Measurements from ENCODE around the gene GPR65. TPM values are rescaled to one million over a fixed set of nuclear protein-coding genes. Genes with fewer than 3 reads are reported as not detected.

GPR65 gene
- total and polyA plus RNA-seq, 3 experiments from 2014 or later, result 15.2 to 40.4 (median 16.1) TPM

GRCh38 chr14:88040146-88040545, 35.2 kb downstream of the GPR65 start:
- H3K27ac ChIP-seq (ENCODE audit: low read depth, low read length), result no peak overlapping the region
- H3K4me1 ChIP-seq (ENCODE audit: insufficient read depth, low read length), result peaks cover 10% of the 10 kb centered on the region
- H3K27me3 ChIP-seq (ENCODE audit: insufficient read depth, low read length, poor library complexity, severe bottlenecking), result no peaks in the 10 kb centered on the region
- Mint-ChIP-seq H3K9me3 (no peaks in the 10 kb centered on the region), H3K4me1 (peaks cover 5 to 25% (median 24%) of the 10 kb centered on the region in 3 donors), H3K27me3 (no peaks in the 10 kb centered on the region), H3K27ac (no peak overlapping the region), H3K4me3 (no peak overlapping the region), H3K36me3 (peaks cover 0 to 10% (median 1%) of the 10 kb centered on the region in 3 donors)
- no peak overlapping the region for H3K4me3 ChIP-seq (ENCODE audit: low read length)
- POLR2A ChIA-PET, result no interaction called here
- no peaks in the 10 kb centered on the region for H3K9me3 ChIP-seq (ENCODE audit: low read length)
- DNase-seq, result no peak
- H3K36me3 ChIP-seq (ENCODE audit: insufficient read depth, low read length), result no peaks in the 10 kb centered on the region
- CTCF ChIA-PET, result interaction anchor here (1.4 kb wide), 1 partner anchor 12 kb away, joined by 3 read pairs; no protein-coding TSS in a partner anchor

- H3K4me1 Mint-ChIP-seq, result peaks cover 5 to 16% (median 10%) of the 10 kb centered on the region in 3 donors
- H3K27ac Mint-ChIP-seq, result peak overlapping the region in 2 of 8 donors; percentile 5 to 79
- H3K27ac ChIP-seq (ENCODE audit: low read depth, low read length), result no peak overlapping the region
- H3K27me3 Mint-ChIP-seq, result no peaks in the 10 kb centered on the region
- CTCF ChIA-PET, result no interaction called here
- H3K36me3 Mint-ChIP-seq, result peaks cover 0 to 13% (median 4%) of the 10 kb centered on the region in 3 donors
- no peak overlapping the region for H3K4me3 Mint-ChIP-seq
- POLR2A ChIA-PET, result no interaction called here
- no peak overlapping the region for H3K4me3 ChIP-seq (ENCODE audit: low read length)
- no peak for DNase-seq
- no peaks in the 10 kb centered on the region for H3K36me3 ChIP-seq (ENCODE audit: insufficient read depth, low read length)
- H3K9me3 ChIP-seq (ENCODE audit: low read length), result no peaks in the 10 kb centered on the region
- H3K9me3 Mint-ChIP-seq, result no peaks in the 10 kb centered on the region
- H3K4me1 ChIP-seq (ENCODE audit: insufficient read depth, low read length), result peaks cover 7% of the 10 kb centered on the region
- no peaks in the 10 kb centered on the region for H3K27me3 ChIP-seq (ENCODE audit: insufficient read depth, low read length, poor library complexity, severe bottlenecking)
These were observed 38.9 kb downstream of the GPR65 start for GRCh38 chr14:88043529-88044443.

- no peak overlapping the region for H3K4me3 ChIP-seq (ENCODE audit: low read length)
- H3K4me3 Mint-ChIP-seq, result no peak overlapping the region
- no peaks in the 10 kb centered on the region for H3K27me3 ChIP-seq (ENCODE audit: insufficient read depth, low read length, poor library complexity, severe bottlenecking)
- H3K4me1 ChIP-seq (ENCODE audit: insufficient read depth, low read length), result peaks cover under 1% of the 10 kb centered on the region
- no peaks in the 10 kb centered on the region for H3K36me3 ChIP-seq (ENCODE audit: insufficient read depth, low read length)
- peaks cover 0 to 14% (median 4%) of the 10 kb centered on the region in 3 donors for H3K36me3 Mint-ChIP-seq
- no peaks in the 10 kb centered on the region for H3K9me3 ChIP-seq (ENCODE audit: low read length)
- H3K27ac Mint-ChIP-seq, result peak overlapping the region in 2 of 8 donors; percentile 72 to 87
- no peak overlapping the region for H3K27ac ChIP-seq (ENCODE audit: low read depth, low read length)
- ChIA-PET CTCF (no interaction called here), POLR2A (no interaction called here)
- H3K9me3 Mint-ChIP-seq, result no peaks in the 10 kb centered on the region
- peaks cover 4 to 10% (median 5%) of the 10 kb centered on the region in 3 donors for H3K4me1 Mint-ChIP-seq
- no peak for DNase-seq
- no peaks in the 10 kb centered on the region for H3K27me3 Mint-ChIP-seq
These were observed 39.5 kb downstream of the GPR65 start for GRCh38 chr14:88044444-88044758.

- no peak overlapping the region for H3K4me3 ChIP-seq (ENCODE audit: low read length)
- ChIA-PET POLR2A (no interaction called here), CTCF (no interaction called here)
- H3K36me3 Mint-ChIP-seq, result peaks cover 0 to 14% (median 4%) of the 10 kb centered on the region in 3 donors
- no peaks in the 10 kb centered on the region for H3K36me3 ChIP-seq (ENCODE audit: insufficient read depth, low read length)
- peak overlapping the region in 7 of 8 donors; percentile 31 to 87 (median 80) for H3K27ac Mint-ChIP-seq
- H3K27ac ChIP-seq (ENCODE audit: low read depth, low read length), result no peak overlapping the region
- no peaks in the 10 kb centered on the region for H3K27me3 ChIP-seq (ENCODE audit: insufficient read depth, low read length, poor library complexity, severe bottlenecking)
- no peaks in the 10 kb centered on the region for H3K9me3 ChIP-seq (ENCODE audit: low read length)
- H3K4me1 ChIP-seq (ENCODE audit: insufficient read depth, low read length), result no peaks in the 10 kb centered on the region
- H3K4me1 Mint-ChIP-seq, result peaks cover 6 to 12% (median 8%) of the 10 kb centered on the region in 3 donors
- no peaks in the 10 kb centered on the region for H3K27me3 Mint-ChIP-seq
- peak overlapping the region in 1 of 7 donors; percentile 42 for H3K4me3 Mint-ChIP-seq
- H3K9me3 Mint-ChIP-seq, result no peaks in the 10 kb centered on the region
- DNase-seq, result peak in 1 of 5 donors; percentile 10
These were observed 40.0 kb downstream of the GPR65 start for GRCh38 chr14:88044776-88045446.

- H3K4me1 ChIP-seq (ENCODE audit: insufficient read depth, low read length), result no peaks in the 10 kb centered on the region
- Mint-ChIP-seq H3K27ac (peak overlapping the region in 6 of 8 donors; percentile 21 to 76 (median 36)), H3K27me3 (no peaks in the 10 kb centered on the region)
These were observed 40.8 kb downstream of the GPR65 start for GRCh38 chr14:88045705-88046104.

GRCh38 chr14:88048351-88048750, 43.4 kb downstream of the GPR65 start:
- POLR2A ChIA-PET, result no interaction called here
- Mint-ChIP-seq H3K4me1 (peaks cover 15 to 22% (median 19%) of the 10 kb centered on the region in 3 donors), H3K27me3 (no peaks in the 10 kb centered on the region), H3K36me3 (peaks cover 0 to 23% (median 6%) of the 10 kb centered on the region in 3 donors), H3K27ac (no peak overlapping the region), H3K4me3 (no peak overlapping the region), H3K9me3 (peaks cover 0 to 3% (median 0%) of the 10 kb centered on the region in 5 donors)
- Histone ChIP-seq H3K27me3 (ENCODE audit: insufficient read depth, low read length, poor library complexity, severe bottlenecking) (no peaks in the 10 kb centered on the region), H3K9me3 (ENCODE audit: low read length) (no peaks in the 10 kb centered on the region), H3K27ac (ENCODE audit: low read depth, low read length) (no peak overlapping the region), H3K4me1 (ENCODE audit: insufficient read depth, low read length) (no peaks in the 10 kb centered on the region), H3K4me3 (ENCODE audit: low read length) (no peak overlapping the region), H3K36me3 (ENCODE audit: insufficient read depth, low read length) (no peaks in the 10 kb centered on the region)
- DNase-seq, result no peak
- CTCF ChIA-PET, result interaction anchor here (1.1 kb wide), 1 partner anchor 11 kb away, joined by 4 read pairs; no protein-coding TSS in a partner anchor

More at GRCh38 chr14:88045705-88046104, 40.8 kb downstream of the GPR65 start:
- Histone ChIP-seq H3K9me3 (ENCODE audit: low read length) (no peaks in the 10 kb centered on the region), H3K27ac (ENCODE audit: low read depth, low read length) (no peak overlapping the region), H3K36me3 (ENCODE audit: insufficient read depth, low read length) (no peaks in the 10 kb centered on the region), H3K4me3 (ENCODE audit: low read length) (no peak overlapping the region), H3K27me3 (ENCODE audit: insufficient read depth, low read length, poor library complexity, severe bottlenecking) (no peaks in the 10 kb centered on the region)
- ChIA-PET POLR2A (no interaction called here), CTCF (interaction anchor here (1.3 kb wide), 1 partner anchor 28 kb away, joined by 3 read pairs; no protein-coding TSS in a partner anchor)
- no peak for DNase-seq
- Mint-ChIP-seq H3K9me3 (no peaks in the 10 kb centered on the region), H3K36me3 (peaks cover 0 to 14% (median 4%) of the 10 kb centered on the region in 3 donors), H3K4me1 (peaks cover 14 to 20% (median 16%) of the 10 kb centered on the region in 3 donors), H3K4me3 (no peak overlapping the region)

GRCh38 chr14:88049266-88049665, 44.3 kb downstream of the GPR65 start:
- Histone ChIP-seq H3K27me3 (ENCODE audit: insufficient read depth, low read length, poor library complexity, severe bottlenecking) (no peaks in the 10 kb centered on the region), H3K4me1 (ENCODE audit: insufficient read depth, low read length) (no peaks in the 10 kb centered on the region), H3K27ac (ENCODE audit: low read depth, low read length) (no peak overlapping the region), H3K36me3 (ENCODE audit: insufficient read depth, low read length) (no peaks in the 10 kb centered on the region), H3K9me3 (ENCODE audit: low read length) (no peaks in the 10 kb centered on the region), H3K4me3 (ENCODE audit: low read length) (no peak overlapping the region)
- peaks cover 0 to 32% (median 6%) of the 10 kb centered on the region in 3 donors for H3K36me3 Mint-ChIP-seq
- H3K4me1 Mint-ChIP-seq, result peaks cover 15 to 22% (median 19%) of the 10 kb centered on the region in 3 donors
- ChIA-PET POLR2A (no interaction called here), CTCF (interaction anchor here (1.1 kb wide), 1 partner anchor 12 kb away, joined by 4 read pairs; no protein-coding TSS in a partner anchor)
- no peak overlapping the region for H3K4me3 Mint-ChIP-seq
- H3K27me3 Mint-ChIP-seq, result no peaks in the 10 kb centered on the region
- no peak for DNase-seq
- H3K9me3 Mint-ChIP-seq, result peaks cover 0 to 6% (median 0%) of the 10 kb centered on the region in 5 donors
- no peak overlapping the region for H3K27ac Mint-ChIP-seq

- Mint-ChIP-seq H3K9me3 (peaks cover 0 to 7% (median 0%) of the 10 kb centered on the region in 5 donors), H3K36me3 (peaks cover 0 to 38% (median 6%) of the 10 kb centered on the region in 3 donors), H3K4me3 (no peak overlapping the region), H3K27me3 (no peaks in the 10 kb centered on the region), H3K4me1 (peaks cover 12 to 19% (median 16%) of the 10 kb centered on the region in 3 donors), H3K27ac (peak overlapping the region in 2 of 8 donors; percentile 49 to 55)
- Histone ChIP-seq H3K27ac (ENCODE audit: low read depth, low read length) (no peak overlapping the region), H3K36me3 (ENCODE audit: insufficient read depth, low read length) (no peaks in the 10 kb centered on the region), H3K27me3 (ENCODE audit: insufficient read depth, low read length, poor library complexity, severe bottlenecking) (no peaks in the 10 kb centered on the region), H3K4me3 (ENCODE audit: low read length) (no peak overlapping the region), H3K9me3 (ENCODE audit: low read length) (no peaks in the 10 kb centered on the region), H3K4me1 (ENCODE audit: insufficient read depth, low read length) (no peaks in the 10 kb centered on the region)
- no peak for DNase-seq
- ChIA-PET POLR2A (no interaction called here), CTCF (no interaction called here)
These were observed 45.0 kb downstream of the GPR65 start for GRCh38 chr14:88049936-88050335.
